HG02571 (cell line): ENCODE data around the gene EYA3.

ENCODE experiments used
- ATAC-seq: cut with Tn5 transposase; IDR thresholded peaks from one replicate; pipeline ENCODE4 v1.9.1; 2021; ENCODE audit warnings: mild to moderate bottlenecking, moderate library complexity; ENCODE audit not compliant: unreplicated experiment

EYA3 gene, protein sequence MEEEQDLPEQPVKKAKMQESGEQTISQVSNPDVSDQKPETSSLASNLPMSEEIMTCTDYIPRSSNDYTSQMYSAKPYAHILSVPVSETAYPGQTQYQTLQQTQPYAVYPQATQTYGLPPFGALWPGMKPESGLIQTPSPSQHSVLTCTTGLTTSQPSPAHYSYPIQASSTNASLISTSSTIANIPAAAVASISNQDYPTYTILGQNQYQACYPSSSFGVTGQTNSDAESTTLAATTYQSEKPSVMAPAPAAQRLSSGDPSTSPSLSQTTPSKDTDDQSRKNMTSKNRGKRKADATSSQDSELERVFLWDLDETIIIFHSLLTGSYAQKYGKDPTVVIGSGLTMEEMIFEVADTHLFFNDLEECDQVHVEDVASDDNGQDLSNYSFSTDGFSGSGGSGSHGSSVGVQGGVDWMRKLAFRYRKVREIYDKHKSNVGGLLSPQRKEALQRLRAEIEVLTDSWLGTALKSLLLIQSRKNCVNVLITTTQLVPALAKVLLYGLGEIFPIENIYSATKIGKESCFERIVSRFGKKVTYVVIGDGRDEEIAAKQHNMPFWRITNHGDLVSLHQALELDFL

DNA sequence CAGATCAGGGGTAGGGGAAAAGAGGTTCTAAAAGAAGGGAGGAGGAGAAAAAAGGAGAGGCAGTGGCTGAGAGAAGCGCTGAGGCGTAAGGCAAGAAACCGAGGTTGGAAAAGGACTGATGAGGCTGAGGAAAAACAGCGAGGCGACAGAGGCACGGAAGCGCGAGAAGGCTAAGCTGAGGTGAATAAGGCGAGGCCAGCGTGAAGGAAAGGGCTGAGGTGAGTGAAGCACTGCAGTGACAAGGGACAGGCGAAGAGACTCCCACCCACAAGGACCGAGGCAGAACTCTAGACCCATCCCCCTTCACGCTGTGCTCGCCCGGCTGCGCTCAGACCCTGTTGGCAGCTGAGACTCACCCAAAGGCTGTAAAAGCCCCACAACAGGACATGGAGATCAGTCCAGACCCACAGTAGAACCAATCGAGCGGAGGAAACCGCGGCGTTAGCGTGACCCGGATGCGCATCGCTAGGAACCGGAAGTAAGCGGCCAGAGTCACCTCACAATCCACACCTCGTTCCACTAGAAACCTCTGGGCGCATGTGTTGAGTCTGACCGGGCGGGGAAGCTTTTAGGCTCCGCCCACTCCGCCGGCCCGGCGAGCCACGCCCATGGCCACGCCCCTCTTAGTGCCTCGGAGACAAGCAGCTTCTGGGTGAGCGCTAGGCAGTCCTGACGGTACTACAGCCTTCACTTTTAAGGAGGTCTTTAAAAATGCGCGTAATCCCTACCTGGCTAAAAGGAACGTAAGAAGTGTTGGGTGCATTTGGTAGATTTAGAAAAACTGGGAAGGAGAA, at the start of gene EYA3:
Gene EYA3 (minus strand): TSS at position 443 of the 794 bp plus-strand sequence. CDS start 30,584 bp downstream, outside the sequence.
- peak; percentile 93 for ATAC-seq

DNA sequence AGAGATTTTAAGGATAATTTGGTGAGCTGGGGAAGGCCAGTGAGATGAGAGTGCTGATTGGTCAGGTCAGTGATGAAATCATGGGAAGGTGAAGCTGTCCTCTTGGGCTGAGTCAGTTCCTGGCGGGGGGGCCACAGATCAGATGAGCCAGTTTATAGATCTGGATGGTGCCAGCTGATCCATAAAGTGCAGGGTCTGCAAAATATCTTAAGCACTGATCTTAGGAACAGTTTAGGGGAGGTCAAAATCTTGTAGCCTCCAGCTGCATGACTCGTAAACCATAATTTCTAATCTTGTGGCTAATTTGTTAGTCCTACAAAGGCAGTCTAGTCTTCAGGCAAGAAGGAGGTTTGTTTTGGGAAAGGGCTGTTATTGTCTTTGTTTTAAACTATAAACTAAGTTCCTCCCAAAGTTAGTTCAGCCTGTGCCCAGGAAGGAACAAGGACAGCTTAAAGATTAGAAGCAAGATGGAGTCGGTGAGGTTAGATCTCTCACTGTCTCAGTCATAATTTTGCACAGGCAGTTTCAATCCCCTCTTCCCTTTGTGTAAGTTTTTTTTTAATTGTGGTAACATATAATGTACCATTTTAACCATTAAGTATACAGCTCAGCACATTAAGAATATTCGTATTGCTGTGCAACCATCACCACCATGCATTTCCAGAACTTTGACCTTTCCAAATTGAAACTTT, 48.7 kb upstream of the EYA3 start:
- no peak for ATAC-seq

DNA sequence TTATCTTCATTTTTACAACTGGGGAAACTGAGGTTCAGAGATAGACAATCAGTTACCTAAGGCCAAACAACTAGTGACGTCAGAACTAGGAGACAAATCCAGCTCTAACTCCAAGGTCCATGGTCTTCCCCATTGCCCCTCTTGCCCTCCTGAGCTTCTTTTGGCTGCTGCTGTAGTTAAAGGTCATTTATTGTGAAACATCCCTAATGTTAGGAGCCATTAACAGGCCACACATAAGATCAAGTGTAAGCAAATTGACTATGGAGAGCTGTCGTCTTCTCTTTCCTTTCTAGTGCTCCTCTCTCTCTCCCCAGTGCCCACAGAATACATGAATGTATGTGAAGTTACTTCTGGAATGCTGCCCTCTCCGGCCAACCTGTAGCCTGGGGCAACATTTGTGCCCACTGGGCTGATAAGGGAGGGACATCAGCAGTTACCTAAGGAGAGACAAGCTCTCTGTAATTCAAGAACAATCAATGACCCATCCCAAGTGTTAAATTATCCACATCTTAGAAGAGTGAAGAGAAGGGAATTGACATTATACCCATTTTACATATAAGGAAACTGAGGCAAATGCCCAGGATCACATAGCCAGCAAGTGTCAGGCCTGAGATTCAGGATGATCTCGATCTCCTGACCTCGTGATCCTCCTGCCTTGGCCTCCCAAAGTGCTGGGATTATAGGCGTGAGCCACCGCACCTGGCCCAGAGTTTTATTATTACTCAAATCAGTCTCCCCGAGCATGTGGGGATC, 47.9 kb upstream of the EYA3 start:
- ATAC-seq, result no peak

DNA sequence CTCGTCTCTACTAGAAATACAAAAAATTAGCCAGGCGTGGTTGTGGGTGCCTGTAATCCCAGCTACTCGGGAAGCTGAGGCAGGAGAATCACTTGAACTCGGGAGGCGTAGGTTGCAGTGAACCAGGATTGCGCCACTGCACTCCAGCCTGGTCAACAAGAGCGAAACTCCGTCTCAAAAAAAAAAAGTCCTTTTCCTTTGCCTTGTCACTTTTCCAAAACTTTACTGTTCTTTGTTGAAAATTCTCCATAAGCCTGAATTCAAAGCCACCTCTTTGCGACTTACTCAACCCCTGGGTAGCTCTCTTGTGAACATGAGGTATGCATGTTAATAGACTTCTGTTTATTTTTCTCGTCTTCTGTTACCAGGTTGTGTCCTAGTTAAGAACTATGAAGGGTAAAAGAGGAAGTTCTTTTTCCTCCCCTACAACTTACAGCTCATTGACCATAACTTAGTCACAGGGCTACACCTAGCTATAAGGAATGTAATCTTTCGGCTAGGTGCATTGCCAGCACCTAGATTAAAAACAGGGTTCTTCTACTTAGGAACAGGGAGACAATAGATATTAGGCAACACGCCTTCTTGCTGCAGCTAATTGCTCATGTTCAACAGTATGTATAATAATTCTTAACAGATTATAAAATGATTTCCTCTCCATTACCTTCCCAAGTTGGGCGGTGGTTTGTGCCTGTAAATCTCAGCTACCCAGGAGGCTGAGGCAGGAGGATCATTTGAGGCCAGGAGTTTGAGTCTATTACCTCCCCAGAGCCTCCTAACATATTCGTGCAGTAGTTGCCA, 47.2 kb upstream of the EYA3 start:
- no peak for ATAC-seq

DNA sequence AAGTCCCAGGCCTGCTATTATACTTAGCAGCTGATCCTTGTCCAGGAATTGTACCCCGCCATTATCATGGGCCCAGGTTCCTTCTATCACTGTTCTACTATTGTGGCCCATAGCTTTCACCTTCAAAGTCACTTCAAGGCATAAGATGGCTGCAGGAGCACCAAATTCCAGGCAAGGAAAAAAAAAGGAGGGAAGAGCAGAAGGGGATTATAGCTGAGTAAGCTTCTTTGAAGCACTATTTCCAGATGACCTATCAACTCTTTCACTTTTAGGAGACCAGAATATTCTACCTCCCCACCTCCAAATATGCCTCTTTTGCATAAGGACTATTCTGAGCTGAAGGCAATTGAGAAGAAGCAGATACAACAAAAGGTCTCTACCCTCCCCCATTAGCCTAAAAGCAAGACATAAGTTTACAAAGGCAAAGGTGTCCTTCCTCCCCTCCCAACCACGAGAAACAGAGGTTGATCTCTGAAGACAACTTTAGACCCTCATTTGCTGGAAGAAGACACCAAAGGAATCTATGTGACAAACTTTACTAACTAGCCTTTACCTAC, 46.3 kb upstream of the EYA3 start:
- ATAC-seq, result no peak

DNA sequence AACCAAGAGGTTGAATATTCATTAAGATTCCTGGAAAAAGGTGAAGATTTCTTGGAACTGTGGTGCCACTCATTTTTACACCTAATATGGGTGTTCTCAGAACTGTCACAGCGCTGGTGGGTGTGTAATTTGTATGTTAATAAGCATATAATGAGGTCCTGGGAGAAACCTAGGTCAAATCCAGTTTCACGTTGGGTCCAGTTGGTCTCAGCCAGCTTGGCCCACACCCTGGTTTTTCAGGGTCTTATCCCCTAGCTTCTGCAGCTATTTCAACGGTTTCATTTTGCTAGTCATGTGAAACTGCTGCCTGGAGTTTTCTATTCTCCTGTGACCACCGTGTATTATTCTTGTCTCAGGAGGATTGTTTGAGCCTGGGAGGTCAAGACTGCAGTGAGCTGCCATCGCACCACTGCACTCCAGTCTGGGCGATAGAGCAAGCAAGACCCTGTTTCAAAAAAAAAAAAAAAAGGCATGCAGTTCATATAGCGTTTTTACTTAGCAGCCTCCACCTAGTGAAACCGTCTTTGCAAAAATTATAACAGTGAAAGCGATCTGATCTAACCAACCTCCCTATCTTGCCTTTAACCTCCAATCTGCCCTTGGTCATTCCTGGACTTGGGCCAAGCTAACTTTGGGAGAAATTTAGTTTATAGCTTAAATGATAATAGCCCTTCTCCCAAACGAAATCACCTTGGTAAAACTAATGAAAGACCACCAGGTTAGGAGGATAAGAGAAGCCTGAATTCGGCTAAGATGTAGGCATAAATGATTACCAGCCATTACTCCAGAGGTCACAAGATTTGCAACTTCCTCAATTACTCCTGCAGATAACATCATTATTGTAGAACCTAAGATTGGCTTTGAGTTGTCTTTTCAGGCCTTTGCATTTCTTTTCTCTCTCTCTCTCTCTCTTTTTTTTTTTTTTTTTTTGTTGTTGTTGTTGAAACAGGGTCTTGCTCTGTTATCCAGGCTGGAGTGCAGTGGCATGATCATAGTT, 44.1 kb upstream of the EYA3 start:
- no peak for ATAC-seq

DNA sequence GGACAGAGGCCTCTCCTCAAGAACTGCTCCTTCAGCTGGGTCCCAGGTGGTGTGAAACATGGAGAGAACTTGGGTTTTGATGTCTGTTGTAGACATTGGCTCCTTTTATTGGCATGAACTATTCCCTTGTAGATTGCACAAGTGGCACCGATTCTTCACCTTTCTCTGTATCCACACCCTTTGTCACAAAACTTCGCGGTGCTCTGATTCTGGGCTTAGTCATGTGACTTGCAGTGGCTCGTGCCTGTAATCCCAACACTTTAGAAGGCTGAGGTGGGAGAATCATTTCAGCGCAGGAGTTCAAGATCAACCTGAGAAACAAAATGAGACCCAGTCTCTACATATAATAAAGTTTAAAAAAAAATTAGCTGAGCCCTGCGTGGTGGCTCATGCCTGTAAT, 42.5 kb upstream of the EYA3 start:
- ATAC-seq, result no peak

DNA sequence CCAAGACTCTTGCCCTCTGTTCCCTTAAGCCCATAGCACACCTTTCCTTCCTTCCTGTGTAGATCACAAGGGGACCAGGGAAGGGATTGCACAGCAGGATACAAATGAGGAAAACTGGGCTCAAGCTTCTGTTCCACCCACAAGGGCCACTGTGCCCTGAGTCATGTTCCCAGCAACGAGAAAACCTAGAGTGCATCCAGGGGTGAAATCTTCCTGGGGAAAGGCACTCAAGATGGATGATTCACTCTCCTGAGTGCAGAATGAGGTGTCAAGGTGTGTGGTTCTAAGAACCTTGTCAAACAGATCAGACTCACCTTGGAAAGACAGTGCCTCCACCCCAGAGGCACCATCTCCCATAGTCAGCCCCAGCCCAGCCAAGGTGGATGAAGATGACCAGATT, 40.7 kb upstream of the EYA3 start:
- no peak for ATAC-seq

DNA sequence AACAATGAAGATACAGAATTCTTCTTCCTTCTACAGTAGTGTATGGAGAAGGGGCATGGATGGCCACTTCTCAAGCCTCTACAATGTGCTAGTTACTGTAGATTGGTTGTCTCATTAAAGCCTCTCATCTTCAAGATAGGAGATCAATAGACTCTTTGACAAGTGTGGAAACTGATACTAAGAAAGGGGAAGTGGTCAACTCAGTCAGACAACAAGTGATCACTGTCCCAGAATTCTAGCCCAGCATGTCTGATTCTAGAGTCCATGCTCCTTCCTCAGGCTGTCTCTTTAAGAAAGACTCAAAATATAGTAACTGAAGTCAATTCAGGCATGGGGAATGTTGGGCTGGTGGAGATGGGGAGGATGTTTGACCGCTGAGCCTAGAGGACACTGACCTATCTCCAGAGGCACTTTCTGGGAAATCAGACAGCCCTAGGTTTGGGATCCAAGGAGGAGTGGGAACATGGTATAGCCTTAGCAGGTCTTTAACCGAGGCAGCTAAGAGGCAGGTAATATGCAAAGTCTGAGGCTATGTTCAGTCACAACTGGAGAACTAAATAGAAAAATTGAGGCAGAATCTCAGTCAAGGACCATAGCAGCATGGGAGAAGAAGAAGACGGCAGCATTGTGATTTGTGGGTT, 39.3 kb upstream of the EYA3 start:
- ATAC-seq, result peak; percentile 64

DNA sequence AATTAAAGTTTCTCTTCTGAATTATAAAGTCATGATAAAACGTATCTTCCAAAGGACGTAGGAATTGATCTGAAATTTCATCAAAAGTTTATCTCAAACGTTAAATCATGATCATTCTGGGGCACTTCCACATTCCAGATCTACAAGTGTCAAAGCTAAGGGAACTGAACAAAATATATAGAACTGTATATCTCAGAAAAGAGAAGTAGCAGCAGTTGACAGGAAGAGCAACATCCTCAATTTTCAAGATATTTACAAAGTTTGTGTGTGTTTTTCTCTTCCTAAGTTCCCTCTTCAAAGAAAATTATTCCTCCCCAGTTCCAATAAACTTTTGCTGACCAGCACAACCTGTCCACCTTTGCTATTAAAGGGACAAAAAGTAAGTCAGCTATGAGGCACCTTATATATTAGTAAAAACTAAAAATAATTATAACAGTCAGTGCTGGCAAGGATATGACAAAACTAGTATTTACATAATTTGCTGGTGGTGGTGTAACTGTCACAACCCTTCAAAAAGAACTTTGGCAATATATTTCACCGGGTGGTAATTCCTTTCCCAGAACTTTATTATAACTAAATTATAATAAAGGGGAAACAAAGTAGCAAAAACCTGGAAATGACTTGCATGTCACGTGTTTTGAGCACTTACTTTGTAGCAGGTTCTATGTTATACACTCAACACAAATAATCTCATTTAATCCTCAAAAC, 38.5 kb upstream of the EYA3 start:
- ATAC-seq, result no peak

DNA sequence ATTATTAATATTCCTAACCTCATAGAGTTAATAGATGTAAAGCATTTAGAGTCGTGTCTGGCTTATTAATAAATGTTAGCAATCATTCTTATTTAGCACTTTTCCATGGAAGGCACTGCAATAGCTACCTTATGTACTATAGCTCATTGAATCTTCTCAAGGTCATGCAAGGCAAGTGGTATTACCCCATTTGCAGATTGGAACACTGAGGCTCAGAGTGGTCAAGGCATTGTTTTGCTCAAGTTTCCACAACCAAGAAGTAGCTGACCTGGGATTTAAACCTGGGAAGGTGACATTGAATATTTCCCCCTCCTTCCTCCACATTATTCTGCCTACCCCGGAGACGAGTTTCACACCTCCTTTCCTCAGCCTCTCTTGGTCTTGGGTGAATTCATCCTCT, 37.8 kb upstream of the EYA3 start:
- ATAC-seq, result no peak

DNA sequence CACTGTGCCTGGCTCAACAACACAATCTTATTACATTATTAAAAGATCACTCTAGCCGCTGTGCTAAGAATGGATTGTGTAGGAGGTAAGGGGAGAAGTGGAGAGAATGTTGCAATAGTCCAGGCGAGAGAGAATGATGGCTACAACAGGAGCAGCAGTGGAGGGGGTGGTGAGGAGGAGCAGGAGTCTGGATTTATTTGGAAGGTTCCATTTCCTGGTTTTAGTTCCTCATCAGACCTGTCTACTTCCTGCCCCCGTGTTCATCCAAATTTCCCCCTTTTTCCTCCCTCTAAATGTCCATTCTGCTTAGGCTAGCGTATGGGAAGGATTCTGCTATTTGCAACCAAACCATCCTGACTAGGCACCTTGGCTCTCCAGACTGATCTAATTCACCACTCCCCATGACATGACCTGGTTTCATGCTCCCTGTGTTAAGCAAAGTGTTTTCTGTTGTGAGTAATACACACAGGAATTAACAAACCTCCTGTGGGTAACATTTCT, 35.1 kb upstream of the EYA3 start:
- ATAC-seq, result no peak

DNA sequence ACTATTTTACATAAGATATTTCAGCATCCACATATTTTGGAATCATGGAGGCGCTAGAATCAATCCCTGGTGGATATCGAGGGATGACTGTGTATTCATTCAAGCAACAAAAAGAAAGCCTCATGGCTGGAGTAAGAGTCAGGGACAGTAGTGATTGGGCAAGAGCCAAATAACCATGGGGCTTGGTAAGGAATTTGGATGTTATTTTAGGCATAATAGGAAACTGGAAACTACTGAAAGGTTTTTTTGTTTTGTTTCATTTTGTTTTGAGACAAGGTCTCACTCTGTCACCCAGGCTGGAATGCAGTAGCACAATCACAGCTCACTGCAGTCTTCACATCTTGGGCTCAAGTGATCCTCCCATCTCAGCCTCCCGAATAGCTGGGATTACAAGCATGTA, 33.8 kb upstream of the EYA3 start:
- ATAC-seq, result no peak

DNA sequence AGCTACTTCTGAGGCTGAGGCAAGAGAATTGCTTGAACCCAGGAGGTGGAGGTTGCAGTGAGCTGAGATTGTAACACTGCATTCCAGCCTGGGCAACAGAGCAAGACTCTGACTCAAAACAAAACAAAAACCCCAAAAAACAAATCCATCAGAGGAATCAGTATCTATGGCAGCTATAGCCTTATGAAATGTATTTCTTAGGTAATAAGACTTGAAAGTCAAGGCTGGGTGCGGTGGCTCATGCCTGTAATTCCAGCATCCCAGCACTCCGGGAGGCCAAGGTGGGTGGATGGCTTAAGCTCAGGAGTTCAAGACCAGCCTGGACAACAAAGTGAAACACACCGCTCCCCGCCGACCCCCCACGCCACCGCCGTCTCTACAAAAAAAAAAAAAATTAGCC, 31.1 kb upstream of the EYA3 start:
- ATAC-seq, result no peak

DNA sequence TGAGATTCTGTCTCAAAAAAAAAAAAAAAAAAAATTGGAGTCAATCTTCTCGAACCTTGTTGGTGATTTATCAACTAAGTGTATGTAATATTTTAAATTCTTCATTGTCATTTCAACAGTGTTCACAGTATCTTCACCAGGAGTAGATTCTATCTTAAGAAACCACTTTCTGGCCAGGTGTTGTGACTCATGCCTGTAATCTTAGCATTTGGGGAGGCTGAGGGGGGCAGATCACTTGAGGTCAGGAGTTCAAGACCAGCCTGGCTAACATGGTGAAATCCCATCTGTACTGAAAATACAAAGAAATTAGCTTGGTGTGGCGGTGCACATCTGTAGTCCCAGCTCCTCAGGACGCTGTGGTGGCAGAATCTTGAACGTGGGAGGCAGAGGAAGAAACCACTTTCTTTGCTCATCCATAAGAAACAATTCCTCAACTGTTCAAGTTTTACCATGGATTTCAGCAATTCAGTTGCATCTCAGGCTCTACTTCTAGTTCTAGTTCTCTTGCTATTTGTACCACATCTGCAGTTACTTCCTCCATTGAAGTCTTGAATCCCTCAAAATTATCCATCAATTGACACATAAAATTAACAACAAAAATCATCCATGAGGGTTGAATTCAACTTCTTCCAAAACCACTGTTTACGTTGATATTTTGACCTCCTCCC, 30.4 kb upstream of the EYA3 start:
- ATAC-seq, result no peak

DNA sequence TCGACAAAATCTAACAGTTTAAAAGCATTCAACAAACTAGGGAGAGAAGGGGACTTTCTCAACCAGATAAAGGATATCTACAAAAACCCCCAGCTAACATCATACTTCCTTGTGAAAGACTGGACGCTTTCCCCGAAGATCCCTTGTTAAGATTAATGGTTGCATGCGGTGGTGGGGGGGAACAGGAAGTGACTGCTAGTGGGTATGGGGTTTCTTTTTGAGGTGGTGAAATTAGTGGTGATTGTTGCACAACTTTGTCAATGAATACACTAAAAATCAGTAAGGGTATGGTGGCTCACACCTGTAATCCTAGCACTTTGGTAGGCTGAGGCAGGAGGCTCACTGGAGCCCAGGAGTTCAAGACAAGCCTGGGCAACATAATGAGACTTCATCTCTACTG, 26.9 kb upstream of the EYA3 start:
- no peak for ATAC-seq
